K562 (cell line): ENCODE data around the gene TBC1D17. TPM values are rescaled to one million over a fixed set of nuclear protein-coding genes. Genes with fewer than 3 reads are reported as not detected.
A peak's percentile ranks its signal among the peaks of the same experiment; 100 is the strongest.

Experiments used
- CBX8 ChIP-seq: fragments of 200-600 bp; sonication (generic); IDR thresholded peaks from 2 replicates; pipeline ENCODE4 v1.6.1; 2012; ENCODE audit warnings: borderline replicate concordance, mixed run types, low read depth, mild to moderate bottlenecking, moderate library complexity, mixed read lengths, low read length, control low read depth, inconsistent platforms; ENCODE audit not compliant: poor library complexity, severe bottlenecking; ENCODE audit errors: extremely low read depth
- DPF2 ChIP-seq: fragments of 450-650 bp; IDR thresholded peaks from 2 replicates; pipeline ENCODE4 v1.6.1; 2016
- EP300 ChIP-seq: IDR thresholded peaks from 2 replicates; pipeline ENCODE4 v1.6.1; 2012; ENCODE audit warnings: low read length, improper control_type of control experiment
- FOXA1 ChIP-seq: fragments of 450-650 bp; IDR thresholded peaks from 2 replicates; pipeline ENCODE4 v1.6.1; 2016; ENCODE audit warnings: mild to moderate bottlenecking, borderline replicate concordance
- MTA3 ChIP-seq: fragments of 450-650 bp; formaldehyde crosslinking; IDR thresholded peaks from 2 replicates; pipeline ENCODE4 v1.6.1; 2017; ENCODE audit warnings: mild to moderate bottlenecking, borderline replicate concordance
- NEUROD1 ChIP-seq: fragments of 150-350 bp; IDR thresholded peaks from 2 replicates; pipeline ENCODE4 v1.6.1; 2014; ENCODE audit warnings: borderline replicate concordance, low read length, low read depth; ENCODE audit not compliant: partially characterized antibody
- SAFB2 ChIP-seq: fragments of 200-400 bp; formaldehyde crosslinking; IDR thresholded peaks from 2 replicates; pipeline ENCODE4 v1.6.1; 2018; ENCODE audit warnings: borderline replicate concordance, low read length, low read depth, moderate library complexity; ENCODE audit not compliant: severe bottlenecking
- SMAD1 ChIP-seq: fragments of 150-350 bp; IDR thresholded peaks from 2 replicates; pipeline ENCODE4 v1.6.1; 2014; ENCODE audit warnings: low read length, low read depth; ENCODE audit not compliant: partially characterized antibody
- SMARCC2 ChIP-seq: fragments of 450-650 bp; IDR thresholded peaks from 2 replicates; pipeline ENCODE4 v1.6.1; 2017; ENCODE audit warnings: antibody characterized with exemption, moderate library complexity, mild to moderate bottlenecking, low read depth
- SNIP1 ChIP-seq: fragments of 450-650 bp; IDR thresholded peaks from 2 replicates; pipeline ENCODE4 v1.7.1; 2017; ENCODE audit warnings: low read depth, mild to moderate bottlenecking
- SPI1 ChIP-seq: IDR thresholded peaks from 2 replicates; pipeline ENCODE4 v1.6.1; 2011; ENCODE audit warnings: low read depth, low read length, control low read depth, borderline replicate concordance
- TAL1 ChIP-seq: fragments of 450-650 bp; IDR thresholded peaks from 2 replicates; pipeline ENCODE4 v1.6.1; 2016; ENCODE audit warnings: mild to moderate bottlenecking
- ZC3H4 ChIP-seq: sonication (generic); formaldehyde crosslinking; IDR thresholded peaks from 2 replicates; pipeline ENCODE4 v1.9.0; 2021; ENCODE audit warnings: missing genetic modification reagents, borderline replicate concordance
- ZNF121 ChIP-seq: sonication (generic); formaldehyde crosslinking; conservative IDR thresholded peaks from 2 replicates; pipeline ENCODE4 v1.8.0; 2022; ENCODE audit warnings: missing genetic modification reagents
- ZNF274 ChIP-seq: IDR thresholded peaks from 2 replicates; pipeline ENCODE4 v1.6.1; 2011; ENCODE audit warnings: low read depth, mild to moderate bottlenecking, low read length, moderate library complexity, borderline replicate concordance
- ZNF282 ChIP-seq: sonication (generic); formaldehyde crosslinking; IDR thresholded peaks from 2 replicates; pipeline ENCODE4 v1.8.1; 2023; ENCODE audit warnings: missing genetic modification reagents
- ZNF57 ChIP-seq: fragments of 450-650 bp; formaldehyde crosslinking; IDR thresholded peaks from 2 replicates; pipeline ENCODE4 v1.4.0; 2020; ENCODE audit warnings: mild to moderate bottlenecking, moderate library complexity
- polyA plus RNA-seq, 8 experiments: library from polyadenylated mRNA; depleted of rRNA in 4 of 8; stranded (reverse) in 5 of 8; unstranded in 3 of 8; fragments of >200 nt; fragmentation: Nextera tagmentation in 2 of 8; fragmentation: Illumina TruSeq in 1 of 8; extraction: Ambion mirVana in 2 of 8; extraction: Trizol in 1 of 8; gene quantifications; 2 replicates each; pipeline versions ENCODE4 v1.2.1 to v1.2.3, GENCODE V29; 2011 to 2014; ENCODE audit warnings: inconsistent platforms in 1 of 8, missing spikeins in 1 of 8
- total RNA-seq, 7 experiments: library from RNA; depleted of rRNA in 6 of 7; stranded (reverse); fragments of >200 nt in 6 of 7; fragmentation: Illumina TruSeq in 2 of 7; extraction: Trizol in 2 of 7; gene quantifications; 2 replicates each; pipeline versions ENCODE4 v1.2.1 to v1.2.3, GENCODE V29; 2011 to 2021; ENCODE audit warnings: low replicate concordance in 1 of 7
- TF ChIP-seq, protein P1 (sequence below): fragments of 250-450 bp; sonication (Bioruptor Pico); IDR thresholded peaks from 2 replicates; pipeline ENCODE4 v1.4.0; 2020; ENCODE audit warnings: borderline replicate concordance
- TF ChIP-seq, protein P2 (sequence below): fragments of 450-650 bp; IDR thresholded peaks from 2 replicates; pipeline ENCODE4 v1.6.1; 2018; ENCODE audit not compliant: partially characterized antibody
- TF ChIP-seq, protein P3 (sequence below): fragments of 250-450 bp; sonication (Bioruptor Pico); IDR thresholded peaks from 2 replicates; pipeline ENCODE4 v1.9.0; 2021; ENCODE audit warnings: mild to moderate bottlenecking
- TF ChIP-seq, protein P4 (sequence below): IDR thresholded peaks from 2 replicates; pipeline ENCODE4 v1.6.1; 2011; ENCODE audit not compliant: insufficient read length; ENCODE audit errors: extremely low read depth

TBC1D17 gene
- total and polyA plus RNA-seq, 9 of the 15 experiments (the other 6 are each of a cell fraction or from before 2014, with no cell fraction given) = 0.42 to 16.0 (median 3.8) TPM

GRCh38 chr19:49850487-49851342 is 26.8 kb upstream of the TBC1D17 start, which contains the start of gene PTOV1 (continued):
- no peak for TF ChIP-seq ZNF57 (CRISPR knock-in tag)
- TF ChIP-seq, protein P1, sequence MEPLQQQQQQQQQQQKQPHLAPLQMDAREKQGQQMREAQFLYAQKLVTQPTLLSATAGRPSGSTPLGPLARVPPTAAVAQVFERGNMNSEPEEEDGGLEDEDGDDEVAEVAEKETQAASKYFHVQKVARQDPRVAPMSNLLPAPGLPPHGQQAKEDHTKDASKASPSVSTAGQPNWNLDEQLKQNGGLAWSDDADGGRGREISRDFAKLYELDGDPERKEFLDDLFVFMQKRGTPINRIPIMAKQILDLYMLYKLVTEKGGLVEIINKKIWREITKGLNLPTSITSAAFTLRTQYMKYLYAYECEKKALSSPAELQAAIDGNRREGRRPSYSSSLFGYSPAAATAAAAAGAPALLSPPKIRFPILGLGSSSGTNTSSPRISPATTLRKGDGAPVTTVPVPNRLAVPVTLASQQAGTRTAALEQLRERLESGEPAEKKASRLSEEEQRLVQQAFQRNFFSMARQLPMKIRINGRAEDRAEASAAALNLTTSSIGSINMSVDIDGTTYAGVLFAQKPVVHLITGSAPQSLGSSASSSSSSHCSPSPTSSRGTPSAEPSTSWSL (CRISPR knock-in tag) = peak; percentile 34; the same call in 1 of the 2 replicates
- TF ChIP-seq, protein P2, sequence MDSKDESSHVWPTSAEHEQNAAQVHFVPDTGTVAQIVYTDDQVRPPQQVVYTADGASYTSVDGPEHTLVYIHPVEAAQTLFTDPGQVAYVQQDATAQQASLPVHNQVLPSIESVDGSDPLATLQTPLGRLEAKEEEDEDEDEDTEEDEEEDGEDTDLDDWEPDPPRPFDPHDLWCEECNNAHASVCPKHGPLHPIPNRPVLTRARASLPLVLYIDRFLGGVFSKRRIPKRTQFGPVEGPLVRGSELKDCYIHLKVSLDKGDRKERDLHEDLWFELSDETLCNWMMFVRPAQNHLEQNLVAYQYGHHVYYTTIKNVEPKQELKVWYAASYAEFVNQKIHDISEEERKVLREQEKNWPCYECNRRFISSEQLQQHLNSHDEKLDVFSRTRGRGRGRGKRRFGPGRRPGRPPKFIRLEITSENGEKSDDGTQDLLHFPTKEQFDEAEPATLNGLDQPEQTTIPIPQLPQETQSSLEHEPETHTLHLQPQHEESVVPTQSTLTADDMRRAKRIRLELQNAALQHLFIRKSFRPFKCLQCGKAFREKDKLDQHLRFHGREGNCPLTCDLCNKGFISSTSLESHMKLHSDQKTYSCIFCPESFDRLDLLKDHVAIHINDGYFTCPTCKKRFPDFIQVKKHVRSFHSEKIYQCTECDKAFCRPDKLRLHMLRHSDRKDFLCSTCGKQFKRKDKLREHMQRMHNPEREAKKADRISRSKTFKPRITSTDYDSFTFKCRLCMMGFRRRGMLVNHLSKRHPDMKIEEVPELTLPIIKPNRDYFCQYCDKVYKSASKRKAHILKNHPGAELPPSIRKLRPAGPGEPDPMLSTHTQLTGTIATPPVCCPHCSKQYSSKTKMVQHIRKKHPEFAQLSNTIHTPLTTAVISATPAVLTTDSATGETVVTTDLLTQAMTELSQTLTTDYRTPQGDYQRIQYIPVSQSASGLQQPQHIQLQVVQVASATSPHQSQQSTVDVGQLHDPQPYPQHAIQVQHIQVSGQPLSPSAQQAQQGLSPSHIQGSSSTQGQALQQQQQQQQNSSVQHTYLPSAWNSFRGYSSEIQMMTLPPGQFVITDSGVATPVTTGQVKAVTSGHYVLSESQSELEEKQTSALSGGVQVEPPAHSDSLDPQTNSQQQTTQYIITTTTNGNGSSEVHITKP = peak; percentile 99
- no peak for TF ChIP-seq SAFB2
- no peak for TF ChIP-seq SMARCC2
- TF ChIP-seq, protein P3, sequence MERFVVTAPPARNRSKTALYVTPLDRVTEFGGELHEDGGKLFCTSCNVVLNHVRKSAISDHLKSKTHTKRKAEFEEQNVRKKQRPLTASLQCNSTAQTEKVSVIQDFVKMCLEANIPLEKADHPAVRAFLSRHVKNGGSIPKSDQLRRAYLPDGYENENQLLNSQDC (CRISPR knock-in tag) = no peak
- TF ChIP-seq CBX8 = no peak
- TF ChIP-seq MTA3 = peak; percentile 79; the same call in 1 of the 2 replicates
- no peak for TF ChIP-seq DPF2
- TF ChIP-seq ZNF274 = no peak
- TF ChIP-seq, protein P4, sequence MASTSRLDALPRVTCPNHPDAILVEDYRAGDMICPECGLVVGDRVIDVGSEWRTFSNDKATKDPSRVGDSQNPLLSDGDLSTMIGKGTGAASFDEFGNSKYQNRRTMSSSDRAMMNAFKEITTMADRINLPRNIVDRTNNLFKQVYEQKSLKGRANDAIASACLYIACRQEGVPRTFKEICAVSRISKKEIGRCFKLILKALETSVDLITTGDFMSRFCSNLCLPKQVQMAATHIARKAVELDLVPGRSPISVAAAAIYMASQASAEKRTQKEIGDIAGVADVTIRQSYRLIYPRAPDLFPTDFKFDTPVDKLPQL = no peak
- TF ChIP-seq ZNF121 (CRISPR knock-in tag) = no peak
- TF ChIP-seq TAL1 = no peak
- no peak for TF ChIP-seq ZC3H4 (CRISPR knock-in tag)
- TF ChIP-seq NEUROD1 = no peak
- no peak for TF ChIP-seq SPI1
- no peak for TF ChIP-seq FOXA1
- peak; percentile 14; the same call in 1 of the 2 replicates for TF ChIP-seq EP300
- TF ChIP-seq SNIP1 = no peak
- peak; percentile 81; the same call in 1 of the 2 replicates for TF ChIP-seq ZNF282 (CRISPR knock-in tag)
- no peak for TF ChIP-seq SMAD1
